VCaP (cell line): ENCODE results near the gene TTC19.

ENCODE experiments used
- H3K27ac ChIP-seq: fragments of 450-650 bp; 2 replicates; pipeline ENCODE4 v1.5.1; 2017
- TF ChIP-seq, protein P1 (sequence below): fragments of 450-650 bp; conservative IDR thresholded peaks from 2 replicates; pipeline ENCODE4 v1.5.1; 2017; ENCODE audit warnings: mild to moderate bottlenecking, moderate library complexity

The TTC19 gene

GRCh38 chr17:15967706-15968399 lies 31.8 kb upstream of the TTC19 start:
- TF ChIP-seq, protein P1, sequence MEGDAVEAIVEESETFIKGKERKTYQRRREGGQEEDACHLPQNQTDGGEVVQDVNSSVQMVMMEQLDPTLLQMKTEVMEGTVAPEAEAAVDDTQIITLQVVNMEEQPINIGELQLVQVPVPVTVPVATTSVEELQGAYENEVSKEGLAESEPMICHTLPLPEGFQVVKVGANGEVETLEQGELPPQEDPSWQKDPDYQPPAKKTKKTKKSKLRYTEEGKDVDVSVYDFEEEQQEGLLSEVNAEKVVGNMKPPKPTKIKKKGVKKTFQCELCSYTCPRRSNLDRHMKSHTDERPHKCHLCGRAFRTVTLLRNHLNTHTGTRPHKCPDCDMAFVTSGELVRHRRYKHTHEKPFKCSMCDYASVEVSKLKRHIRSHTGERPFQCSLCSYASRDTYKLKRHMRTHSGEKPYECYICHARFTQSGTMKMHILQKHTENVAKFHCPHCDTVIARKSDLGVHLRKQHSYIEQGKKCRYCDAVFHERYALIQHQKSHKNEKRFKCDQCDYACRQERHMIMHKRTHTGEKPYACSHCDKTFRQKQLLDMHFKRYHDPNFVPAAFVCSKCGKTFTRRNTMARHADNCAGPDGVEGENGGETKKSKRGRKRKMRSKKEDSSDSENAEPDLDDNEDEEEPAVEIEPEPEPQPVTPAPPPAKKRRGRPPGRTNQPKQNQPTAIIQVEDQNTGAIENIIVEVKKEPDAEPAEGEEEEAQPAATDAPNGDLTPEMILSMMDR: no peak
- peak overlapping the region; percentile 86 for H3K27ac ChIP-seq

- H3K27ac ChIP-seq: no peak overlapping the region
- TF ChIP-seq, protein P1: no peak
Observed at GRCh38 chr17:15969463-15969862, 30.2 kb upstream of the TTC19 start.

DNA sequence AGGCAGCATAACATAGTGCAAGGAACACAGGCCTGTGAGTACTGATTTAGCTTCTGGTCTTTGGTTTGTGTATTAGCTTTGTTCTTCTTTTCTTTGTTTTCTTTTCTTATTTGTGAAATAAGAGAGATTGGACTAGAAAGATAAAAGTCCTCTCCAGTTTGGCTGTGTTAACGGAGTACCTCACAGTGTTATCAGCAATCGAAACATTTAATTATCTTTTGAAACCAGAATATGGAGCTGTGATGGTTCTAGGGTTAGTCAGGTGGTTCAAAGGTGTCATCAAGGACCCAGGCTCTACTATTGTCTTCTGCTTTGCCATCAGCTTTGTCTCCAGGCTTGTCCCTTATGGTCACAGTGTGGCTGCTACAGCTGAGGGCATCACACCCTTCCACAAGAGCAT lies 29.1 kb upstream of the TTC19 start:
- TF ChIP-seq, protein P1: no peak
- no peak overlapping the region for H3K27ac ChIP-seq

GRCh38 chr17:15971098-15971678 lies 28.4 kb upstream of the TTC19 start:
- H3K27ac ChIP-seq: no peak overlapping the region
- TF ChIP-seq, protein P1: no peak

GRCh38 chr17:15971882-15972281 lies 27.7 kb upstream of the TTC19 start:
- no peak overlapping the region for H3K27ac ChIP-seq
- TF ChIP-seq, protein P1: no peak

- H3K27ac ChIP-seq: no peak overlapping the region
- TF ChIP-seq, protein P1: no peak
Observed at GRCh38 chr17:15972497-15972951, 27.1 kb upstream of the TTC19 start.

- H3K27ac ChIP-seq: no peak overlapping the region
- TF ChIP-seq, protein P1: no peak
Observed at GRCh38 chr17:15973016-15973415, 26.6 kb upstream of the TTC19 start.
